Esophagus (tissue), 2 donors: ENCODE measurements around the gene OR5D13. TPM values are rescaled to one million over a fixed set of nuclear protein-coding genes. Genes with fewer than 3 reads are reported as not detected.

ENCODE experiments used
- H3K27ac ChIP-seq, 2 donors: one replicate each; pipeline ENCODE4 v1.5.1; 2013; ENCODE audit warnings: low read depth in 2 of 2, mild to moderate bottlenecking in 2 of 2, inconsistent platforms in 1 of 2, low read length in 1 of 2, moderate library complexity in 1 of 2
- H3K27me3 ChIP-seq, 2 donors: one replicate each; pipeline ENCODE4 v1.6.1; 2013; ENCODE audit warnings: low read length in 2 of 2, control low read depth in 1 of 2, mild to moderate bottlenecking in 1 of 2; ENCODE audit not compliant: insufficient read depth in 2 of 2, control insufficient read depth in 1 of 2
- H3K36me3 ChIP-seq, 2 donors: one replicate each; pipeline ENCODE4 v1.6.1; 2013; ENCODE audit warnings: low read length in 1 of 2; ENCODE audit not compliant: control insufficient read depth in 2 of 2, insufficient read depth in 2 of 2
- H3K4me1 ChIP-seq, 2 donors: one replicate each; pipeline ENCODE4 v1.6.1; 2013; ENCODE audit warnings: low read length in 1 of 2; ENCODE audit not compliant: control insufficient read depth in 2 of 2, insufficient read depth in 2 of 2
- H3K4me3 ChIP-seq, 2 donors: one replicate each; pipeline ENCODE4 v1.5.1; 2013; ENCODE audit warnings: low read length in 2 of 2, mild to moderate bottlenecking in 2 of 2, low read depth in 1 of 2, moderate library complexity in 1 of 2
- H3K9me3 ChIP-seq, 2 donors: one replicate each; pipeline ENCODE4 v1.6.1; 2013; ENCODE audit warnings: mild to moderate bottlenecking in 2 of 2, low read depth in 1 of 2, low read length in 1 of 2, moderate library complexity in 1 of 2; ENCODE audit not compliant: control insufficient read depth in 2 of 2, insufficient read depth in 1 of 2
- WGBS, 2 donors: extraction: QIAGEN DNeasy Blood & Tissue Kit; methylation state at CpG; one replicate each; pipeline ENCODE4 v1.1.7; 2013; 5-methylcytosine and 5-hydroxymethylcytosine counted together
- polyA plus RNA-seq, 2 donors: library from polyadenylated mRNA; stranded (reverse); fragments of 200-250 nt; gene quantifications; one replicate each; pipeline ENCODE4 v1.2.3, GENCODE V29; 2013
- donor health status: healthy with polysubstance abuse.
- donor health status: Bipolar disorder and iron deficiency.

OR5D13 gene, protein sequence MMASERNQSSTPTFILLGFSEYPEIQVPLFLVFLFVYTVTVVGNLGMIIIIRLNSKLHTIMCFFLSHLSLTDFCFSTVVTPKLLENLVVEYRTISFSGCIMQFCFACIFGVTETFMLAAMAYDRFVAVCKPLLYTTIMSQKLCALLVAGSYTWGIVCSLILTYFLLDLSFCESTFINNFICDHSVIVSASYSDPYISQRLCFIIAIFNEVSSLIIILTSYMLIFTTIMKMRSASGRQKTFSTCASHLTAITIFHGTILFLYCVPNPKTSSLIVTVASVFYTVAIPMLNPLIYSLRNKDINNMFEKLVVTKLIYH
- polyA plus RNA-seq = not detected

DNA sequence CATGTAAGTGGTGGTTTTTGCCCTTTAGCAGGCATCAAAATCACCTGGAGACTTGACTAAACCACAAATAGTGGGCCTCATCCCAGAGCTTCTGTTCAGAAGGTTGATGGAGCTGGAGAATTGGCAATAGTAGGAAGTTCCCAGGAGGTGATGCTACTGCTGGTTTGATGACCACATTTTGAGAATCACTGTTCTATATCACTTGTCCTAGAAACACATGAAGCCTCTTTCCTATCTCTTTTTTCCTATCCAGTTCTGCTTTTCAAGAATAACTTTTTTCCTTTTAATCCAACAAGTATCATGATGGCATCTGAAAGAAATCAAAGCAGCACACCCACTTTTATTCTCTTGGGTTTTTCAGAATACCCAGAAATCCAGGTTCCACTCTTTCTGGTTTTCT is at the start of gene OR5D13:
Gene OR5D13 (plus strand): TSS at position 301 of the 400 bp plus-strand sequence. CDS start 0 bp downstream, at position 301.
- Histone ChIP-seq H3K9me3 (no peaks in the 10 kb centered on the region), H3K36me3 (no peaks in the 10 kb centered on the region), H3K27me3 (no peaks in the 10 kb centered on the region), H3K27ac (no peak within 1 kb of the TSS), H3K4me3 (no peak within 1 kb of the TSS), H3K4me1 (no peaks in the 10 kb centered on the region)

DNA sequence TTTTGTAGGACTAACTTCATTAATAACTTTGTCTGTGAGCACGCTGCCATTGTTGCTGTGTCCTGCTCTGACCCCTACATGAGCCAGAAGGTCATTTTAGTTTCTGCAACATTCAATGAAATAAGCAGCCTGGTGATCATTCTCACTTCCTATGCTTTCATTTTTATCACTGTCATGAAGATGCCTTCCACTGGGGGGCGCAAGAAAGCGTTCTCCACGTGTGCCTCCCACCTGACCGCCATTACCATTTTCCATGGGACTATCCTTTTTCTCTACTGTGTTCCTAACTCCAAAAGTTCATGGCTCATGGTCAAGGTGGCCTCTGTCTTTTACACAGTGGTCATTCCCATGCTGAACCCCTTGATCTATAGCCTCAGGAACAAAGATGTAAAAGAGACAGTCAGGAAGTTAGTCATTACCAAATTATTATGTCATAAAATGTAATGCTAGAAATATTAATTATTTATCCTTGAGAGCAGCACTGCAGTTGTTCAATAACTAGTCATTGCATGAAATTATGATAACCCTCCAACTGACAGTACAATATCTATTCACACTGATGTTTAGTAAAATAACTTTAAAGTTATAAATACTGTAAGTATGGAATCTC is 46.4 kb upstream of the OR5D13 start:
- H3K4me3 ChIP-seq = no peak overlapping the region
- H3K36me3 ChIP-seq = no peaks in the 10 kb centered on the region
- H3K4me1 ChIP-seq = no peaks in the 10 kb centered on the region
- WGBS, 2 donors = 25 to 27% methylated on average over 5 of the region's 5 CpGs
- H3K9me3 ChIP-seq = no peaks in the 10 kb centered on the region
- H3K27ac ChIP-seq = no peak overlapping the region
- no peaks in the 10 kb centered on the region for H3K27me3 ChIP-seq

DNA sequence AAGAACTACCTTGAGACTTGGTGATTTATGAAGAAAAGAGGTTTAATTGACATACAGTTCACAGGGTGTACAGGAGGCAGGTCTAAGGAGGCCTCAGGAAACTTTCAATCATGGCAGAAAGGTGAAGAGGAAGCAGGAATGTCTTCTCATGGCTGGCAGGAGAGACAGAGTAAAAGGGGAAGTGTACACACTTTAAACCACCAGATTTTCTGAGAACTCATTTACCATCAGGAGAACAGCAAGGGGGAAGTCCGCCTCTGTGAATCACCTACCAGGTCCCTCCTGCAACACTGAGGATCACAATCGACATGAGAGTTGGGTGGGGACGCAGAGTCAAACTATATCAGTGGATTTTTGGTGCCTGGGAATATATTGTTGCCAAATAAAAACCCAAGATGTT is 40.3 kb upstream of the OR5D13 start:
- Histone ChIP-seq H3K36me3 (no peaks in the 10 kb centered on the region), H3K9me3 (peaks cover 0 to 3% of the 10 kb centered on the region in 2 donors), H3K27ac (no peak overlapping the region), H3K4me1 (no peaks in the 10 kb centered on the region), H3K4me3 (no peak overlapping the region), H3K27me3 (no peaks in the 10 kb centered on the region)
- 44 to 55% methylated on average over 3 of the region's 3 CpGs for WGBS, 2 donors

DNA sequence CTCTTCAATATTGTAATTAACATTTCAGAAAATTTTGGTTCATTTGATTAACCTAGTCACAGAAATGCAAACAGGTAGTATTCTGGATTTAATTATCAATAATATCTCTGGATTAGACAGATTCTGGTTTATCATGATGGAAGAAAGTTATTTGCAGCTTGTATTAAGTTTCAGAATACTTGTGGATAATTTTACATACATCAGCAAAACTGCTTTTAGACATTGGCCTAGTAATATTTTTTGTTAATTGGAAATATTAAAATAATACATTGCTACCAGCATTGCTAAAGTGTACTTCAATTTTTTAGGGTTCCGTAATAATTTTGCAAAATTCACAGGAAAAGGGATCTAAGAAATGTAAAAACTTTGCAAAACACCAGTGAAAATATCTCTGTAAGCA is 18.4 kb downstream of the OR5D13 start:
- Histone ChIP-seq H3K9me3 (peaks cover 0 to 7% of the 10 kb centered on the region in 2 donors), H3K27ac (no peak overlapping the region), H3K27me3 (no peaks in the 10 kb centered on the region), H3K4me3 (no peak overlapping the region), H3K36me3 (no peaks in the 10 kb centered on the region), H3K4me1 (no peaks in the 10 kb centered on the region)
- WGBS, 2 donors = 80 to 89% methylated on average over 1 of the region's 1 CpG

DNA sequence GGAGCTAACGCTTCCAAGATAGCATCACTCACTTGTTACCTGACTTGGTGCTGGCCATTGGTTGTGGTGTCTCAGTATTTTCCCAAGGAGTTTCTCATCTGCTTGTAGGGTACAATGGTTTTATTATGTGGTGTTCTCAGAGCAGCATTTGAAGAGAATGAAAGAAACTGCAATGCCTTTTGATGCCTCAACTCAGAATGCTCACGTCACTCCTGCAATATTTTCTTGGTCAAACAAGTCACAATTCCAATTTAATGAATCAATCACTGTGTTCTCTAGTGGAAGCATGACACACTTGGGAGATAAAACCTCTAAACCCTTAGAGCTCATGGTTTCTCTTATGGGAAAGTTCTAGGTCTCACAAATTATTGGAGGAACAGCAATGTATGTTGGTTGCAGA is 20.1 kb downstream of the OR5D13 start:
- Histone ChIP-seq H3K27me3 (no peaks in the 10 kb centered on the region), H3K9me3 (peaks cover 0 to 4% of the 10 kb centered on the region in 2 donors), H3K36me3 (no peaks in the 10 kb centered on the region), H3K4me1 (no peaks in the 10 kb centered on the region), H3K27ac (no peak overlapping the region), H3K4me3 (no peak overlapping the region)
- 40 to 61% methylated on average over 2 of the region's 2 CpGs for WGBS, 2 donors

DNA sequence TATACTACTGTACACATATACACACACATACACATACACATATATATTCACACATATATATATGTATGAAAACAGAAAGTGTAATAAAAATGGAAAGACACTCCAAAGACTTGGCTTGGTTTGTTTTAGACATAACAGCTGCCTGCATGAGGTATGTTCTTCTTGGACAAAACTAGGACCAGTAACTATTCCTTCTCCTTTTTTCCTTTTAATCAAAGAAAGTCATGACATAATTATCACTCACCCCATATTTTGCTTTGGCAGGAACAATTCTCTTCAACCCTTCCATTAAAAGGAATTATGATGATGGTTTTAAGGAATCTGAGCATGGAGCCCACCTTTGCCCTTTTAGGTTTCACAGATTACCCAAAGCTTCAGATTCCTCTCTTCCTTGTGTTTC is 22.0 kb downstream of the OR5D13 start, which contains the start of gene OR5D14:
Gene OR5D14 (plus strand): TSS at position 301 of the 400 bp plus-strand sequence. CDS start 0 bp downstream, at position 301.
- no peak within 1 kb of the TSS for H3K27ac ChIP-seq
- peaks cover 0 to 4% of the 10 kb centered on the region in 2 donors for H3K9me3 ChIP-seq
- no peaks in the 10 kb centered on the region for H3K27me3 ChIP-seq
- H3K4me1 ChIP-seq = no peaks in the 10 kb centered on the region
- no peaks in the 10 kb centered on the region for H3K36me3 ChIP-seq
- H3K4me3 ChIP-seq = no peak within 1 kb of the TSS

DNA sequence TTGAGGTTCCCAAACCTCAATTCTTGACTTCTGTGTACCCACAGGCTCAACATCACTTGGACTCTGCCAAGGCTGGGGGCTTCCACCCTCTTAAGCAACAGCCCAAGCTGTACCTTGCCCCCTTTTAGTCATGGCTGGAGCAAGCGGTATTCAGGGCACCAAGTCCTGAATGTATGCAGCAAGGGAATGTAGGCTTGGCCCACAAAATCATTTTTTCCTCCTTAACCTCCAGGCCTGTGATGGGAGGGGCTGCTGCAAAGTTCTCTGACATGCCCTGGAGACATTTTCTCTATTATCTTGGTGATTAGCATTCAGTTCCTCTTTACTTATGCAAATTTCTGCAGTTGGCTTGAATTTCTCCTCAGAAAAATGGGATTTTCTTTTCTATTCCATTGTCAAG is 33.0 kb downstream of the OR5D13 start:
- Histone ChIP-seq H3K27me3 (no peaks in the 10 kb centered on the region), H3K27ac (no peak overlapping the region), H3K36me3 (no peaks in the 10 kb centered on the region), H3K4me1 (no peaks in the 10 kb centered on the region), H3K9me3 (peaks cover 4 to 7% of the 10 kb centered on the region in 2 donors), H3K4me3 (no peak overlapping the region)
- 90 to 96% methylated on average over 1 of the region's 1 CpG for WGBS, 2 donors

DNA sequence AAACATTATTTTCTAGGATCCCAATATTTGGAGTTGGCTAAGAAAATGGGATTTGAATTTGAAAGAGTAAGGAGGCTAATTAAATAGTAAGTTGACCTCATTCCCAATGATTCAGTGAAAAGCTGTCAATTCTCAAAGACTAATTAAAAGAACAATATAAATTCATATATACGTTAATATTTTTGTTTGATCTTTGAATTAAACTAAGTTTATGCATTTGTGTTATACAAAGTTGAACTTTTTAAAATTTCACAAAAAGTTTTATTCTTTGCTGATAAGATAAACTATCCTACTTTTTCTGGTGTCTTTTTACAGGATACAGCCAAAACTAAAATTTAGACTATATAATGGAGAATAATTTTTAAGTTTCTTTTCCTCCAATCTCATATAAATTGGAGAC is 37.8 kb downstream of the OR5D13 start, which contains the start of gene OR5L1:
Gene OR5L1 (plus strand): TSS at position 301 of the 400 bp plus-strand sequence. CDS start 100 bp downstream, outside the sequence.
- Histone ChIP-seq H3K27me3 (no peaks in the 10 kb centered on the region), H3K36me3 (no peaks in the 10 kb centered on the region), H3K4me1 (no peaks in the 10 kb centered on the region), H3K9me3 (peaks cover 2 to 3% of the 10 kb centered on the region in 2 donors), H3K27ac (no peak within 1 kb of the TSS), H3K4me3 (no peak within 1 kb of the TSS)
- WGBS, 2 donors = 75 to 88% methylated on average over 1 of the region's 1 CpG

DNA sequence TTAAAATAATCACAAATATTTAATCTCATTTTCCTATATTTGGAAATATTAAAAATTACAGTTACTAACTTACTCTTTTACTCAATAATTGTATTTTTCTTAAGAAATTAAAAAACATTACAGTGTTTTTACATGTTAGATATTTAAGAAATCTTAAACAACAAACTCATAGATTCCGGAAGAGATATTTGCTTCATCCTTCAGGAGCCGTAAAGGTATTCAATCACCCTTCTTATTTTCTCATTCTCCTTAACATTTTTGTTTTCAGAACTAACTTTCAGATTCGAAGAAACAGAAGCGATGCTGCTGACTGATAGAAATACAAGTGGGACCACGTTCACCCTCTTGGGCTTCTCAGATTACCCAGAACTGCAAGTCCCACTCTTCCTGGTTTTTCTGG is 46.1 kb downstream of the OR5D13 start, which contains the start of gene OR5D18:
Gene OR5D18 (plus strand): TSS at position 301 of the 400 bp plus-strand sequence. CDS start 0 bp downstream, at position 301.
- no peak within 1 kb of the TSS for H3K27ac ChIP-seq
- 82 to 85% methylated on average over 5 of the region's 5 CpGs for WGBS, 2 donors
- peaks cover 0 to 3% of the 10 kb centered on the region in 2 donors for H3K9me3 ChIP-seq
- H3K4me3 ChIP-seq = no peak within 1 kb of the TSS
- H3K27me3 ChIP-seq = no peaks in the 10 kb centered on the region
- no peaks in the 10 kb centered on the region for H3K4me1 ChIP-seq
- H3K36me3 ChIP-seq = no peaks in the 10 kb centered on the region
